DND-41 (cell line): Measurements from ENCODE around the gene TMEM184A.

Source experiments
- CTCF ChIP-seq: IDR thresholded peaks from 2 replicates; pipeline ENCODE4 v1.5.1; 2012; ENCODE audit warnings: borderline replicate concordance, low read length, moderate library complexity, mild to moderate bottlenecking; ENCODE audit not compliant: poor library complexity, severe bottlenecking; ENCODE audit errors: extremely low read depth
- EZH2 ChIP-seq: IDR thresholded peaks from 3 replicates; pipeline ENCODE4 v1.6.1; 2012; ENCODE audit warnings: borderline replicate concordance, low read depth, mild to moderate bottlenecking, moderate library complexity, low read length, inconsistent platforms; ENCODE audit not compliant: severe bottlenecking

- TF ChIP-seq EZH2 (no peak), CTCF (no peak)
Measured at GRCh38 chr7:1494866-1495563, 61.0 kb downstream of the TMEM184A start.
